M059J (cell line): ENCODE measurements around the gene CDIPT. TPM values are rescaled to one million over a fixed set of nuclear protein-coding genes. Genes with fewer than 3 reads are reported as not detected.
A peak's percentile ranks its signal among the peaks of the same experiment; 100 is the strongest.
"Not testable (repeated sequence)": the region's sequence is repeated elsewhere in the genome, so short reads cannot be mapped to it uniquely, and the experiment has no call there.

ENCODE experiments used
- DNase-seq: peaks from one replicate; pipeline ENCODE4 v3.0.0-alpha.2; 2012; ENCODE audit warnings: low read depth
- total RNA-seq: library from RNA; depleted of rRNA; stranded (reverse); fragments of >200 nt; shearing (Covaris generic); gene quantifications from 2 replicates; pipeline ENCODE4 v1.2.3, GENCODE V29; 2014

Gene CDIPT
- total RNA-seq, 1 experiment from 2014 or later, result 103 TPM

GRCh38 chr16:29858149-29858849, 4.7 kb downstream of the CDIPT start:
- DNase-seq, result no peak

GRCh38 chr16:29857133-29857760, 5.8 kb downstream of the CDIPT start:
- DNase-seq, result peak; percentile 84

DNA sequence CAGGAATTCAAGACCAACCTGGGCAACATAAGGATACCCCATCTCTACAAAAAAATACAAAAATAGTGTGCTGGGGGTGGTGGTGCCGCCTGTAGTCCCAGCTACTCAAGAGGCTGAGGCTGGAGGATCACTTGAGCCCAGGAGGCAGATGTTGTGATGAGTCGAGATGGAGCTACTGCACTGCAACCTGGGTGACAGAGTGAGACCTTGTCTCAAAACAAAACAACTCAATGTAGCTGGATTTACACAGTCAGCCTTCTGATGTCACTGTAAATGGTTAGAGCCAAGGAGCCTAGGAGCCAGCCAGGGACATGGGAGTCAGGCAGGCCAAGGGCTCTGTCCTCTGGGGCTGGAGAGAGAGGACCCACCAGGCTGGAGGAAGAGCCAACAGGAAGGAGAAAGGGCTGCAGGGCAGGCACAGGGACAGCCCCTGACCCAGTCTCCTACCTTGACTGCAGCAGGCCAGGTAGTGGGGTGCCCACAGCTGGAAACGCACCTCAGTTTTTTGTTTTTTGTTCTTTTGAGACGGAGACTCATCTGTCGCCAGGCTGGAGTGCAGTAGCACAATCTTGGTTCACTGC, 8.4 kb downstream of the CDIPT start:
- peak; percentile 27 for DNase-seq

GRCh38 chr16:29852654-29853053, 10.4 kb downstream of the CDIPT start:
- peak; percentile 18 for DNase-seq

DNA sequence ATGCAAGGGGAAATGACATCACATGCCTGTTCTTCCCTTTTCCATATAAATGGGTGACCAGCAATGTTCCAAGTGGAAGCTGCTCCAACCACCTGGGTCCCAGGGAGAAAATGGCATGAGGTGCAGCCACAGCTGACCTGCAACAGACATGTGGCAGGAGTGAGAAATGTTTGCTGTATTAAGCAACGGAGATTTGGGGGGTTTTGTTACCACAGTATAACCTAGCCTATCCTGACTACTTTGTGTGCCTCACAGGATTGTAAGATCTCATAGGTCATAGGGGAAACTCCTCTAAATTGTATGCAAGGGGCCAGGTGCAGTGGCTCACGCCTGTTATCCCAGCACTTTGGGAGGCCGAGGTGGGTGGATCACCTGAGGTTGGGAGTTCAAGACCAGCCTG, 12.0 kb downstream of the CDIPT start:
- DNase-seq, result no peak

GRCh38 chr16:29849505-29849904, 13.5 kb downstream of the CDIPT start:
- DNase-seq, result no peak

GRCh38 chr16:29848420-29849297, 14.4 kb downstream of the CDIPT start:
- peak; percentile 65 for DNase-seq

DNA sequence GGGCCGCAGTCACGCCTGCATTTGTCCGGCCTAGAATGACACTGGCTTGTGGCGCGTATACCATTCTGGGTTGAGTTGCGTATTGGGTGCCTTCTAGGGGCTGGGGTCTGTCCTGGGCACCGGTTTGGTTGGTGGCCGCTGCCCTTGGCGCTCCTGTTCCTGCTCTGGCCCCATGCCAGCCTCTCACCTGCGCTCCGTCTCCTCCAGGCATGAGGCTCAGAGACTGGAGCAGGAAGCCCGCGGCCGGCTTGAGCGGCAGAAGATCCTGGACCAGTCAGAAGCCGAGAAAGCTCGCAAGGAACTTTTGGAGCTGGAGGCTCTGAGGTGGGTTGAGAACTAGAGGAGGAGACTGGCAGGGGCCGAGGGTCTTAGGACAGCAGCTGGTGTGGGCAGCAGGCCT, 17.4 kb downstream of the CDIPT start:
- DNase-seq, result no peak

DNA sequence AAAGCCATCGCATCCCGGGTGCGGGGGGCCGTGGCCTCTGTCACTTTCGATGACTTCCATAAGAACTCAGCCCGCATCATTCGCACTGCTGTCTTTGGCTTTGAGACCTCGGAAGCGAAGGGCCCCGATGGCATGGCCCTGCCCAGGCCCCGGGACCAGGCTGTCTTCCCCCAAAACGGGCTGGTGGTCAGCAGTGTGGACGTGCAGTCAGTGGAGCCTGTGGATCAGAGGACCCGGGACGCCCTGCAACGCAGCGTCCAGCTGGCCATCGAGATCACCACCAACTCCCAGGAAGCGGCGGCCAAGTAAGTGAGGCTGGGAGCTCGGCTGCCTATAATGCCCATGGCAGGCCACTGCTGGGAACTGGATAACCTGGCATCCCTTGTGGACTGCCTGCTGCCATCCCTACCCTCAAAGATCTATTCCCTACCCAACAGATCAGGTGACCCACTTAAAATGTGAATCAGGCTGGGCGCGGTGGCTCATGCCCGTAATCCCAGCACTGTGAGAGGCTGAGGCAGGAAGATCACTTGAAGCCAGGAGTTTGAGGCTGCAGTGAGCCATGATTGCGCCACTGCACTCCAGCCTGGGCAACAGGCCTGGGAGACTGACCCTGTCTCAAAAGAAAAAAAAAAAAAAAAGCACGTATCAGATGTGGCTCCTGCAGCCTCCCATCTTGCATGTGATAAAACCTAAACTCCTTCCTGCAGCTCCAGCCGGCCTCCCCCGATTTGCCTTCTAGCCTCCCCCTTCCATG, 18.3 kb downstream of the CDIPT start:
- no peak for DNase-seq

GRCh38 chr16:29843931-29844330, 19.1 kb downstream of the CDIPT start:
- DNase-seq, result no peak

GRCh38 chr16:29842732-29843346, 20.2 kb downstream of the CDIPT start:
- DNase-seq, result no peak

- no peak for DNase-seq
These were observed 21.4 kb downstream of the CDIPT start for GRCh38 chr16:29841631-29842030.

DNA sequence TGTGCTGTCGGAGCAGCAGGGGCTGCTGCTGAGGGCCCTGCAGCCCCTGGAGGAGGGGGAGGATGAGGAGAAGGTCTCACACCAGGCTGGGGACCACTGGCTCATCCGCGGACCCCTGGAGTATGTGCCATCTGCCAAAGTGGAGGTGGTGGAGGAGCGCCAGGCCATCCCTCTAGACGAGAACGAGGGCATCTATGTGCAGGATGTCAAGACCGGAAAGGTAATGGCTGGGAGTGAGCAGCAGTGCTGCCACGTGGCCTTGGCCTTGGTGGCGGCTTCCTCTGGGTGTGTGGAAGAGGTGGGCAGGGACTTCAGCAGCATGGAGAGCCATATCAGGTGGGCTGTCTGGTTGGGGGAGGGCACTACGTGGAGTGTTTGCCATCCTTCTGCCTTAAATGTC, 22.8 kb downstream of the CDIPT start:
- no peak for DNase-seq

- no peak for DNase-seq
These were observed 23.2 kb downstream of the CDIPT start for GRCh38 chr16:29839822-29840221.

GRCh38 chr16:29837841-29838240, 25.2 kb downstream of the CDIPT start:
- DNase-seq, result no peak

DNA sequence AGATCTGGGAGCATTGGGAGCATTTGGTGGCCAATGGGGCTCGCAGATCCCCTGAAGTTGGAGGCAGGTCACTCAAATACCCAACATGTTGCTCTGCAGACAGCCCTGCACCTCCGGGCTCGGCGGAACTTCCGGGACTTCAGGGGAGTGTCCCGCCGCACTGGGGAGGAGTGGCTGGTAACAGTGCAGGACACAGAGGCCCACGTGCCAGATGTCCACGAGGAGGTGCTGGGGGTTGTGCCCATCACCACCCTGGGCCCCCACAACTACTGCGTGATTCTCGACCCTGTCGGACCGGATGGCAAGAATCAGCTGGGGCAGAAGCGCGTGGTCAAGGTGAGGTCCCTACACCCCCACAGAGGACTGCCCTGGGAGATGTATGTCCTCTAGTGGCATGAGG, 26.4 kb downstream of the CDIPT start:
- DNase-seq, result no peak

DNA sequence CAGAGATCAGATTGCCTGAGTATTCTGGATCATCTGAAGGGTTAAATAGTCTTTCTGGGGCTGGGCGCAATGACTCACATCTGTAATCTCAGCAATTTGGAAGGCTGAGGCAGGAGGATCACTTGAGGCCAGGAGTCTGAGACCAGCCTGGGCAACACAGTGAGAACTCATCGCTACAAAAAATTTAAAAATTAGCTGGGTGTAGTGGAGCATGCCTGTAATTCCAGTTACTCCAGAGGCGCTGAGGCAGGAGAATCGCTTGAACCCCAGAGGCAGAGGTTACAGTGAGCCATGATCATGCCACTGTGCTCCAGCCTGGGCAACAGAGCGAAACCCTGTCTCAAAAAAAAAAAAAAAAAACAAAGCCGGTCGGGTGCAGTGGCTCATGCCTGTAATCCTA, 27.1 kb downstream of the CDIPT start:
- no peak for DNase-seq

GRCh38 chr16:29834079-29834478, 28.9 kb downstream of the CDIPT start:
- no peak for DNase-seq

- not testable (repeated sequence) for DNase-seq
These were observed 29.8 kb downstream of the CDIPT start for GRCh38 chr16:29833219-29833618.

DNA sequence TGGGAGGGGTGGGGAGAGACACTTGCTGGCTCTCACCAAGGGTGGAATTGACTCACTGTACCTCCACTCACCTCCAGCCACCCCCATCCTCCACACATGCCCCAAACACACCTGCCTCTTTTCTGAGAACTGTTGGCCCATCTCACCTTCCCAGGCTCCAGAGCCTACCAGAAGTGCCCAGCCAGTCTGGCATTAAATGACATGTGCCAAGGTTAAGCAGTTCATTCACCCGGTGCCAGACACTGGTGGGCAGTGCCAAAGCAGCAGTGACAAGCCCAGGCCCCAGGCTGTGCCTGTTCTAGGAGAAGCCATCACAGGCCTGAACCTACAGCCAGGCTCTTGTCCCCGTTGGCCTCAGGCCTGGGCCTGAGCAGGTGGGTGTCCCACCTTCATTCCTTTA, 31.5 kb downstream of the CDIPT start:
- no peak for DNase-seq

GRCh38 chr16:29830774-29831173, 32.3 kb downstream of the CDIPT start:
- no peak for DNase-seq
